ENCODE measurements around the gene CSNK1D.

CSNK1D gene

GRCh38 chr17:82317394-82318168, 44.1 kb upstream of the CSNK1D start, which contains the start of gene CD7:
Gene CD7 (minus strand): TSS chr17:82317608. CDS start chr17:82317495, 113 bp downstream.
- H3K36me3 ChIP-seq (ENCODE audit: control insufficient read depth, insufficient read depth, low read length): no peaks in the 10 kb centered on the region
- no peak within 1 kb of the TSS for H3K9ac ChIP-seq (ENCODE audit: low read length)
- H3K4me1 ChIP-seq (ENCODE audit: control insufficient read depth, insufficient read depth, low read length): peaks cover 10% of the 10 kb centered on the region
- H3K4me3 ChIP-seq (ENCODE audit: low read depth, low read length): no peak within 1 kb of the TSS
- no peak within 1 kb of the TSS for H3K27ac ChIP-seq (ENCODE audit: low read depth, low read length)
- peaks cover 13% of the 10 kb centered on the region; the same call in 1 of the 2 replicates for H3K9me3 ChIP-seq (ENCODE audit: control insufficient read depth, insufficient read depth, low read depth, low read length)
- H3K27me3 ChIP-seq (ENCODE audit: control insufficient read depth, insufficient read depth, low read length): peaks cover 8% of the 10 kb centered on the region; the same call in 1 of the 2 replicates

- Histone ChIP-seq H3K27me3 (ENCODE audit: control insufficient read depth, insufficient read depth, low read length) (peaks cover 2% of the 10 kb centered on the region; the same call in 1 of the 2 replicates), H3K9ac (ENCODE audit: low read length) (no peak overlapping the region), H3K4me1 (ENCODE audit: control insufficient read depth, insufficient read depth, low read length) (peaks cover 10% of the 10 kb centered on the region), H3K27ac (ENCODE audit: low read depth, low read length) (no peak overlapping the region), H3K36me3 (ENCODE audit: control insufficient read depth, insufficient read depth, low read length) (no peaks in the 10 kb centered on the region), H3K9me3 (ENCODE audit: control insufficient read depth, insufficient read depth, low read depth, low read length) (peaks cover 13% of the 10 kb centered on the region; the same call in 1 of the 2 replicates), H3K4me3 (ENCODE audit: low read depth, low read length) (no peak overlapping the region)
Observed at GRCh38 chr17:82316651-82317393, 43.3 kb upstream of the CSNK1D start.

GRCh38 chr17:82315703-82316358, 42.3 kb upstream of the CSNK1D start:
- Histone ChIP-seq H3K9ac (ENCODE audit: low read length) (no peak overlapping the region), H3K36me3 (ENCODE audit: control insufficient read depth, insufficient read depth, low read length) (no peaks in the 10 kb centered on the region), H3K4me1 (ENCODE audit: control insufficient read depth, insufficient read depth, low read length) (peaks cover 10% of the 10 kb centered on the region), H3K9me3 (ENCODE audit: control insufficient read depth, insufficient read depth, low read depth, low read length) (peaks cover 13% of the 10 kb centered on the region; the same call in 1 of the 2 replicates), H3K27me3 (ENCODE audit: control insufficient read depth, insufficient read depth, low read length) (no peaks in the 10 kb centered on the region; the same call in 1 of the 2 replicates), H3K27ac (ENCODE audit: low read depth, low read length) (no peak overlapping the region), H3K4me3 (ENCODE audit: low read depth, low read length) (peak overlapping the region; percentile 31; the same call in 1 of the 2 replicates)

- H3K4me3 ChIP-seq (ENCODE audit: low read depth, low read length): no peak overlapping the region
- no peak overlapping the region for H3K27ac ChIP-seq (ENCODE audit: low read depth, low read length)
- H3K9ac ChIP-seq (ENCODE audit: low read length): no peak overlapping the region
- no peaks in the 10 kb centered on the region; the same call in 1 of the 2 replicates for H3K27me3 ChIP-seq (ENCODE audit: control insufficient read depth, insufficient read depth, low read length)
- H3K36me3 ChIP-seq (ENCODE audit: control insufficient read depth, insufficient read depth, low read length): no peaks in the 10 kb centered on the region
- peaks cover 13% of the 10 kb centered on the region; the same call in 1 of the 2 replicates for H3K9me3 ChIP-seq (ENCODE audit: control insufficient read depth, insufficient read depth, low read depth, low read length)
- H3K4me1 ChIP-seq (ENCODE audit: control insufficient read depth, insufficient read depth, low read length): peaks cover 10% of the 10 kb centered on the region
Observed at GRCh38 chr17:82314727-82315605, 41.5 kb upstream of the CSNK1D start.

GRCh38 chr17:82314012-82314726, 40.7 kb upstream of the CSNK1D start:
- Histone ChIP-seq H3K9me3 (ENCODE audit: control insufficient read depth, insufficient read depth, low read depth, low read length) (peaks cover 8% of the 10 kb centered on the region; the same call in 1 of the 2 replicates), H3K9ac (ENCODE audit: low read length) (no peak overlapping the region), H3K4me1 (ENCODE audit: control insufficient read depth, insufficient read depth, low read length) (peaks cover 10% of the 10 kb centered on the region), H3K4me3 (ENCODE audit: low read depth, low read length) (no peak overlapping the region), H3K27ac (ENCODE audit: low read depth, low read length) (no peak overlapping the region), H3K36me3 (ENCODE audit: control insufficient read depth, insufficient read depth, low read length) (no peaks in the 10 kb centered on the region), H3K27me3 (ENCODE audit: control insufficient read depth, insufficient read depth, low read length) (no peaks in the 10 kb centered on the region; the same call in 1 of the 2 replicates)

- Histone ChIP-seq H3K27ac (ENCODE audit: low read depth, low read length) (no peak overlapping the region), H3K36me3 (ENCODE audit: control insufficient read depth, insufficient read depth, low read length) (no peaks in the 10 kb centered on the region), H3K27me3 (ENCODE audit: control insufficient read depth, insufficient read depth, low read length) (no peaks in the 10 kb centered on the region; the same call in 1 of the 2 replicates), H3K4me1 (ENCODE audit: control insufficient read depth, insufficient read depth, low read length) (peaks cover 10% of the 10 kb centered on the region), H3K4me3 (ENCODE audit: low read depth, low read length) (no peak overlapping the region), H3K9me3 (ENCODE audit: control insufficient read depth, insufficient read depth, low read depth, low read length) (peaks cover under 1% of the 10 kb centered on the region; the same call in 1 of the 2 replicates), H3K9ac (ENCODE audit: low read length) (no peak overlapping the region)
Observed at GRCh38 chr17:82313195-82314011, 39.9 kb upstream of the CSNK1D start.

- H3K4me1 ChIP-seq (ENCODE audit: control insufficient read depth, insufficient read depth, low read length): peaks cover under 1% of the 10 kb centered on the region
- H3K27me3 ChIP-seq (ENCODE audit: control insufficient read depth, insufficient read depth, low read length): no peaks in the 10 kb centered on the region; the same call in 1 of the 2 replicates
- no peak overlapping the region for H3K4me3 ChIP-seq (ENCODE audit: low read depth, low read length)
Observed at GRCh38 chr17:82311971-82312370, 38.5 kb upstream of the CSNK1D start.

GRCh38 chr17:82310877-82311276, 37.4 kb upstream of the CSNK1D start:
- Histone ChIP-seq H3K9me3 (ENCODE audit: control insufficient read depth, insufficient read depth, low read depth, low read length) (no peaks in the 10 kb centered on the region), H3K4me1 (ENCODE audit: control insufficient read depth, insufficient read depth, low read length) (no peaks in the 10 kb centered on the region; the same call in none of the 2 replicates), H3K27me3 (ENCODE audit: control insufficient read depth, insufficient read depth, low read length) (no peaks in the 10 kb centered on the region; the same call in 1 of the 2 replicates), H3K9ac (ENCODE audit: low read length) (no peak overlapping the region), H3K27ac (ENCODE audit: low read depth, low read length) (no peak overlapping the region), H3K4me3 (ENCODE audit: low read depth, low read length) (no peak overlapping the region), H3K36me3 (ENCODE audit: control insufficient read depth, insufficient read depth, low read length) (no peaks in the 10 kb centered on the region)

More at GRCh38 chr17:82311971-82312370, 38.5 kb upstream of the CSNK1D start:
- no peak overlapping the region for H3K9ac ChIP-seq (ENCODE audit: low read length)
- no peak overlapping the region for H3K27ac ChIP-seq (ENCODE audit: low read depth, low read length)
- H3K36me3 ChIP-seq (ENCODE audit: control insufficient read depth, insufficient read depth, low read length): no peaks in the 10 kb centered on the region
- H3K9me3 ChIP-seq (ENCODE audit: control insufficient read depth, insufficient read depth, low read depth, low read length): no peaks in the 10 kb centered on the region
